Trophoblast cell (in vitro differentiated cells and primary cell): ENCODE data around the gene BCOR.

Source experiments
- DNase-seq, 2 donors: peaks; one replicate each; pipeline ENCODE4 v3.0.0-alpha.2; 2016
- H2AFZ ChIP-seq: 2 replicates; pipeline ENCODE4 v1.6.1; 2013; ENCODE audit warnings: low read length, moderate library complexity, mild to moderate bottlenecking; ENCODE audit not compliant: insufficient read depth, poor library complexity
- H2AK5ac ChIP-seq: 2 replicates; pipeline ENCODE4 v1.6.1; 2013; ENCODE audit warnings: mild to moderate bottlenecking, low read length
- H2BK120ac ChIP-seq: 2 replicates; pipeline ENCODE4 v1.6.1; 2013; ENCODE audit warnings: low read length, mild to moderate bottlenecking, moderate library complexity; ENCODE audit not compliant: insufficient read depth, poor library complexity
- H2BK12ac ChIP-seq: 2 replicates; pipeline ENCODE4 v1.6.1; 2013; ENCODE audit warnings: mild to moderate bottlenecking, low read length, moderate library complexity
- H2BK5ac ChIP-seq: 2 replicates; pipeline ENCODE4 v1.6.1; 2013; ENCODE audit warnings: low read length, low read depth, moderate library complexity, mild to moderate bottlenecking; ENCODE audit not compliant: poor library complexity
- H3K14ac ChIP-seq: 2 replicates; pipeline ENCODE4 v1.6.1; 2013; ENCODE audit warnings: mild to moderate bottlenecking, low read length
- H3K18ac ChIP-seq: 2 replicates; pipeline ENCODE4 v1.6.1; 2013; ENCODE audit warnings: mild to moderate bottlenecking, low read length
- H3K23ac ChIP-seq: 2 replicates; pipeline ENCODE4 v1.6.1; 2013; ENCODE audit warnings: low read length
- H3K27ac ChIP-seq: 2 replicates; pipeline ENCODE4 v1.5.1; 2013; ENCODE audit warnings: low read depth, mild to moderate bottlenecking, inconsistent platforms, low read length, moderate library complexity
- H3K27me3 ChIP-seq: 2 replicates; pipeline ENCODE4 v1.6.1; 2013; ENCODE audit warnings: inconsistent platforms, mild to moderate bottlenecking, low read length, moderate library complexity; ENCODE audit not compliant: insufficient read depth
- H3K36me3 ChIP-seq, 2 experiments: 1 replicate in 1 of 2; 2 replicates in 1 of 2; pipeline ENCODE4 v1.6.1; 2013; ENCODE audit warnings: low read length in 2 of 2, mild to moderate bottlenecking in 2 of 2, moderate library complexity in 1 of 2; ENCODE audit not compliant: insufficient read depth in 2 of 2, control insufficient read depth in 1 of 2
- H3K4ac ChIP-seq: 2 replicates; pipeline ENCODE4 v1.6.1; 2013; ENCODE audit warnings: low read depth, mild to moderate bottlenecking, low read length, moderate library complexity
- H3K4me1 ChIP-seq, 2 experiments: 1 replicate in 1 of 2; 2 replicates in 1 of 2; pipeline ENCODE4 v1.6.1; 2013; ENCODE audit warnings: low read length in 2 of 2, mild to moderate bottlenecking in 2 of 2, moderate library complexity in 1 of 2; ENCODE audit not compliant: insufficient read depth in 2 of 2, control insufficient read depth in 1 of 2
- H3K4me2 ChIP-seq: 2 replicates; pipeline ENCODE4 v1.6.1; 2013; ENCODE audit warnings: inconsistent platforms, mild to moderate bottlenecking, low read length, moderate library complexity
- H3K4me3 ChIP-seq: 2 replicates; pipeline ENCODE4 v1.5.1; 2013; ENCODE audit warnings: mild to moderate bottlenecking, low read depth, low read length, inconsistent platforms
- H3K79me1 ChIP-seq: one replicate; pipeline ENCODE4 v1.6.1; 2013; ENCODE audit warnings: low read length
- H3K79me2 ChIP-seq: 2 replicates; pipeline ENCODE4 v1.6.1; 2013; ENCODE audit warnings: low read length, mild to moderate bottlenecking; ENCODE audit not compliant: control insufficient read depth, insufficient read depth, poor library complexity
- H3K9ac ChIP-seq: 2 replicates; pipeline ENCODE4 v1.6.1; 2013; ENCODE audit warnings: mild to moderate bottlenecking, low read length
- H3K9me3 ChIP-seq: 2 replicates; pipeline ENCODE4 v1.6.1; 2013; ENCODE audit warnings: low read depth, mild to moderate bottlenecking, control low read depth, inconsistent platforms, low read length; ENCODE audit not compliant: insufficient read depth
- H4K12ac ChIP-seq: 2 replicates; pipeline ENCODE4 v1.6.1; 2013; ENCODE audit warnings: low read depth, mild to moderate bottlenecking, low read length, moderate library complexity
- H4K8ac ChIP-seq: 2 replicates; pipeline ENCODE4 v1.6.1; 2013; ENCODE audit warnings: low read depth, mild to moderate bottlenecking, low read length, moderate library complexity
- H4K91ac ChIP-seq: one replicate; pipeline ENCODE4 v1.6.1; 2013; ENCODE audit warnings: low read depth, mild to moderate bottlenecking, low read length, moderate library complexity
- WGBS: extraction: QIAGEN DNeasy Blood & Tissue Kit; methylation state at CpG from one replicate; pipeline ENCODE4 v1.1.7; 2013; ENCODE audit warnings: missing lambda C conversion rate; ENCODE audit not compliant: insufficient read length, insufficient coverage; ENCODE audit errors: extremely low coverage; 5-methylcytosine and 5-hydroxymethylcytosine counted together

The BCOR gene

GRCh38 chrX:40145001-40145922 lies 47.5 kb upstream of the BCOR start:
- no peak for DNase-seq
- H3K4me1 ChIP-seq: peaks cover 15 to 27% of the 10 kb centered on the region in 2 experiments
- no peak overlapping the region for H3K23ac ChIP-seq
- H3K79me1 ChIP-seq: no peaks in the 10 kb centered on the region
- H4K8ac ChIP-seq: no peak overlapping the region
- H3K4ac ChIP-seq: no peak overlapping the region
- H3K4me2 ChIP-seq: peak overlapping the region; percentile 63
- no peak overlapping the region for H3K4me3 ChIP-seq
- H2BK120ac ChIP-seq: no peak overlapping the region
- H3K27ac ChIP-seq: no peak overlapping the region
- no peak overlapping the region for H2AFZ ChIP-seq
- no CpG with 5 or more reads among the region's 54 CpGs for WGBS
- H2BK5ac ChIP-seq: no peak overlapping the region
- no peak overlapping the region for H2AK5ac ChIP-seq
- H2BK12ac ChIP-seq: no peak overlapping the region
- H3K27me3 ChIP-seq: peaks cover 30% of the 10 kb centered on the region
- no peak overlapping the region for H4K91ac ChIP-seq
- H3K9me3 ChIP-seq: no peaks in the 10 kb centered on the region
- H3K36me3 ChIP-seq: no peaks in the 10 kb centered on the region
- no peak overlapping the region for H3K14ac ChIP-seq
- no peaks in the 10 kb centered on the region for H3K79me2 ChIP-seq
- no peak overlapping the region for H3K18ac ChIP-seq
- no peak overlapping the region for H3K9ac ChIP-seq
- H4K12ac ChIP-seq: no peak overlapping the region

- H2BK5ac ChIP-seq: no peak overlapping the region
- H2AK5ac ChIP-seq: no peak overlapping the region
- H3K4me2 ChIP-seq: no peak overlapping the region
- no peak overlapping the region for H3K14ac ChIP-seq
- H3K4me3 ChIP-seq: no peak overlapping the region
- H3K9ac ChIP-seq: no peak overlapping the region
- DNase-seq: no peak
- H3K18ac ChIP-seq: no peak overlapping the region
- H3K4ac ChIP-seq: no peak overlapping the region
- no peaks in the 10 kb centered on the region for H3K36me3 ChIP-seq
- no peaks in the 10 kb centered on the region for H3K79me2 ChIP-seq
- no peak overlapping the region for H3K27ac ChIP-seq
- H2BK12ac ChIP-seq: no peak overlapping the region
- no CpG with 5 or more reads among the region's 9 CpGs for WGBS
- no peak overlapping the region for H4K91ac ChIP-seq
- H3K4me1 ChIP-seq: peaks cover 15 to 27% of the 10 kb centered on the region in 2 experiments
- no peak overlapping the region for H2AFZ ChIP-seq
- H4K12ac ChIP-seq: no peak overlapping the region
- no peaks in the 10 kb centered on the region for H3K79me1 ChIP-seq
- H3K9me3 ChIP-seq: no peaks in the 10 kb centered on the region
- H2BK120ac ChIP-seq: no peak overlapping the region
- H3K27me3 ChIP-seq: peaks cover 30% of the 10 kb centered on the region
- no peak overlapping the region for H3K23ac ChIP-seq
- no peak overlapping the region for H4K8ac ChIP-seq
Observed at GRCh38 chrX:40144576-40144975, 46.8 kb upstream of the BCOR start.

- no peak overlapping the region for H3K27ac ChIP-seq
- no peak overlapping the region for H4K8ac ChIP-seq
- no peaks in the 10 kb centered on the region for H3K79me1 ChIP-seq
- no peak overlapping the region for H2BK12ac ChIP-seq
- H3K4me3 ChIP-seq: no peak overlapping the region
- H3K23ac ChIP-seq: no peak overlapping the region
- H3K36me3 ChIP-seq: no peaks in the 10 kb centered on the region
- H3K9me3 ChIP-seq: no peaks in the 10 kb centered on the region
- DNase-seq: no peak
- H3K79me2 ChIP-seq: no peaks in the 10 kb centered on the region
- no peak overlapping the region for H3K9ac ChIP-seq
- no peak overlapping the region for H2BK5ac ChIP-seq
- no peak overlapping the region for H3K4me2 ChIP-seq
- H3K14ac ChIP-seq: no peak overlapping the region
- no peak overlapping the region for H3K4ac ChIP-seq
- H4K91ac ChIP-seq: no peak overlapping the region
- peaks cover 30% of the 10 kb centered on the region for H3K27me3 ChIP-seq
- no peak overlapping the region for H4K12ac ChIP-seq
- H3K18ac ChIP-seq: no peak overlapping the region
- H2AFZ ChIP-seq: no peak overlapping the region
- WGBS: no CpG with 5 or more reads among the region's 5 CpGs
- H3K4me1 ChIP-seq: peaks cover 14 to 22% of the 10 kb centered on the region in 2 experiments
- H2AK5ac ChIP-seq: no peak overlapping the region
- H2BK120ac ChIP-seq: no peak overlapping the region
Observed at GRCh38 chrX:40143987-40144386, 46.2 kb upstream of the BCOR start.

- no peak overlapping the region for H4K91ac ChIP-seq
- no peak overlapping the region for H3K4me3 ChIP-seq
- H2AK5ac ChIP-seq: no peak overlapping the region
- no peak overlapping the region for H3K23ac ChIP-seq
- no peak overlapping the region for H2BK120ac ChIP-seq
- H2BK5ac ChIP-seq: no peak overlapping the region
- H3K27ac ChIP-seq: no peak overlapping the region
- no peak overlapping the region for H3K14ac ChIP-seq
- no CpG with 5 or more reads among the region's 10 CpGs for WGBS
- H3K4me2 ChIP-seq: no peak overlapping the region
- no peak overlapping the region for H4K8ac ChIP-seq
- H3K9me3 ChIP-seq: no peaks in the 10 kb centered on the region
- H3K9ac ChIP-seq: no peak overlapping the region
- H4K12ac ChIP-seq: no peak overlapping the region
- DNase-seq: no peak
- no peak overlapping the region for H3K4ac ChIP-seq
- no peaks in the 10 kb centered on the region for H3K36me3 ChIP-seq
- peaks cover 6 to 17% of the 10 kb centered on the region in 2 experiments for H3K4me1 ChIP-seq
- no peaks in the 10 kb centered on the region for H3K79me2 ChIP-seq
- no peak overlapping the region for H2BK12ac ChIP-seq
- peaks cover 30% of the 10 kb centered on the region for H3K27me3 ChIP-seq
- no peak overlapping the region for H3K18ac ChIP-seq
- no peak overlapping the region for H2AFZ ChIP-seq
- H3K79me1 ChIP-seq: no peaks in the 10 kb centered on the region
Observed at GRCh38 chrX:40143001-40143400, 45.2 kb upstream of the BCOR start.
